Stimulated activated CD4-positive, alpha-beta T cell treated with anti-CD3 and anti-CD28 coated beads, Interleukin-1b, Interleukin-23, amount 100 ng/mL, for 4 hours (primary cell): Measurements from ENCODE around the gene CIART.
A peak's percentile ranks its signal among the peaks of the same experiment; 100 is the strongest.
"Not testable (repeated sequence)": the region's sequence is repeated elsewhere in the genome, so short reads cannot be mapped to it uniquely, and the experiment has no call there.

ENCODE experiments used
- DNase-seq, 2 donors: peaks; one replicate each; pipeline ENCODE4 v3.0.0-alpha.2; 2020; ENCODE audit warnings: low read depth in 2 of 2

CIART gene

GRCh38 chr1:150281758-150282557, at the start of gene CIART:
CIART (plus strand) TSS chr1:150282554; CDS start chr1:150283268, 714 bp downstream.
- peak; percentile 60 to 75 for DNase-seq

GRCh38 chr1:150232921-150233320, 49.4 kb upstream of the CIART start:
- DNase-seq = not testable (repeated sequence)

- DNase-seq = peak; percentile 58 to 60
These were observed 48.7 kb upstream of the CIART start for GRCh38 chr1:150233359-150234308.

- DNase-seq = peak in 1 of 2 donors; percentile 11
These were observed 48.1 kb upstream of the CIART start for GRCh38 chr1:150234309-150234565.

- DNase-seq = peak; percentile 76 to 81
These were observed 47.6 kb upstream of the CIART start for GRCh38 chr1:150234566-150235293.

- DNase-seq = peak in 1 of 2 donors; percentile 29
These were observed 47.0 kb upstream of the CIART start for GRCh38 chr1:150235294-150235851.

DNA sequence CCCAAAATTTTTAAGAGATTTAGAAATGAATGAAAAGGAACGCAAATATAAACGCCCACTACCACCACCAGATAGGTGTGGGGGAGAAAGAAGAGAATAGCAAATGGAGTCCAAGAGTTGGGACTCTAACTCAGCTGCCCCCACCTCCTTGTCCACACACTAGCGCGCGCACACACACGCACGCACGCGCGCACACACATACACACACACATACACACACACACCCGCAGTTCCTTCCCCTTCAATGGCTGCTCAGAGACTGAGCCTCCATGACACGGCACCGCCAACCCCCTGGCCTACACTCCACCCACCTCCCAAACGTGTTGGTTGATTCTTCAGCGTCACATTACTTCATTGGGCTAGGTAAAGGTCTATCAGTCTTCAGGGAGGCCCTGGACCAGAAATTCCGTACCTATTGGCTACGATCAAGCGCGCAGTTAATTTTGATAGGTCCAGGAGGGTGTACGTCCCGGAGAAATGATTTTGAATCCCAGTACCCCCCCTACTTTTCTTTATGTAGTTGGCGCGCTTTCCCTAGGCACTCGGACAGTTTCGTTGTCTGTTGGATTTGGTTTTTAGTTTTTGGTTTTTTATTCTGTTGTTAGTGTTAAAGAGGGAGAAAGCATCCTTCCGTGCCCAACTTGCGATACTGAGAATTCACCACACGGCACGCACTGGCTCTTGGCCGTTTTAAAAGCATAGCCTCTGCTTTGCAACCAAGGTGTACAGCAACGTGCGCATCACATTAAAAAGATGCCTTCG, 46.3 kb upstream of the CIART start, which contains the start of gene ANP32E:
Gene ANP32E, minus strand, starts transcription at position 261 of the 762 bp plus-strand sequence. CDS start 326 bp downstream, outside the sequence.
- peak; percentile 79 to 85 for DNase-seq

GRCh38 chr1:150236614-150237100, 45.7 kb upstream of the CIART start:
- DNase-seq = no peak

DNA sequence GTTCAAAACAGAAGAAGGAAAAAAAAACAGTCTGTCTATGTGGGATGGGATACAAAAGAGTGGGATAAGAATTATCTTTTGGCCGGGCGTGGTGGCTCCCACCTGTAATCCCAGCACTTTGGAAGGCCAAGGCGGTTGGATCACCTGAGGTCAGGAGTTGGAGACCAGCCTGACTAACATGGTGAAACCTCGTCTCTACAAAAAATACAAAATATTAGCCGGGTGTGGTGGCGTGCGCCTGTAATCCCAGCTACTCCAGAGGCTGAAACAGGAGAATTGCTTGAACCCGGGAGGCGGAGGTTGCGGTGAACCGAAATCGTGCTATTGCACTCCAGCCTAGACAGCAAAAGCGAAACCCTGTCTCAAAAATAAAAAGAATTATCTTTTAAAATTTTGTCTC, 45.2 kb upstream of the CIART start:
- not testable (repeated sequence) for DNase-seq

DNA sequence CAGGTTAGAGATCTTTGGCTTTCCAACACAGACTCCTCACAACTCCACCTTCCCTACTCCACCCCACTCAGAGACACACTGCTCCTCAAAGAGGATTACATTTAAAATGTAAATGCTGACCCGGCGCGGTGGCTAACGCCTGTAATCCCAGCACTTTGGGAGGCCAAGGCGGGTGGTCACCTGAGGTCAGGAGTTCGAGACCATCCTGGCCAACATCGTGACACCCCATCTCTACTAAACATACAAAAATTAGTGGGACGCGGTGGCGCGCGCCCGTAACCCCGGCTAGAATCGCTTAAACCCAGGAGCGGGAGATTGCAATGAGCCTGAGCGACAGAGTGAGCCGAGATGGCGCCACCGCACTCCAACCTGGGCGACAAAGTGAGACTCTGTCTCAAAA, 44.6 kb upstream of the CIART start:
- no peak for DNase-seq

DNA sequence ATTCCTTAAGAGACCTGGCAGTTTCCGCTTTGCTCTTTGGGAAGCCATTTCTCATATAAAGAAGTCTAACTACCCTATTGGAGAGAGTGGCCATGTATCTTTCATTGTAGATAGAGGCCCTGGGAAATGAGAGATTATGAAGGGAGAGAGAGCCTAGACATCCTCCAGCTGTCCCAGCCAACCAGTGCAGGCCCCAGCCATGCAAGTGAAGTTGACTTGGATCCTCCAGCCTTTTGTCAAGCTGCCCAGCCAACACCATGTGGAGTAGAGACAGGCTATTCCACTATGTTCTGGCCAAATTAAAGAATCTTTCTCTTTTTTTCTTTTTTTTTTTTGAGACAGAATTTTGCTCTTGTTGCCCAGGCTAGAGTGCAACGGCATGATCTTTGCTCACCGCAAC, 39.4 kb upstream of the CIART start:
- no peak for DNase-seq

- DNase-seq = no peak
These were observed 32.4 kb upstream of the CIART start for GRCh38 chr1:150249936-150250335.

GRCh38 chr1:150256198-150256553, 26.2 kb upstream of the CIART start:
- DNase-seq = no peak

- DNase-seq = no peak
These were observed 25.6 kb upstream of the CIART start for GRCh38 chr1:150256554-150257341.

DNA sequence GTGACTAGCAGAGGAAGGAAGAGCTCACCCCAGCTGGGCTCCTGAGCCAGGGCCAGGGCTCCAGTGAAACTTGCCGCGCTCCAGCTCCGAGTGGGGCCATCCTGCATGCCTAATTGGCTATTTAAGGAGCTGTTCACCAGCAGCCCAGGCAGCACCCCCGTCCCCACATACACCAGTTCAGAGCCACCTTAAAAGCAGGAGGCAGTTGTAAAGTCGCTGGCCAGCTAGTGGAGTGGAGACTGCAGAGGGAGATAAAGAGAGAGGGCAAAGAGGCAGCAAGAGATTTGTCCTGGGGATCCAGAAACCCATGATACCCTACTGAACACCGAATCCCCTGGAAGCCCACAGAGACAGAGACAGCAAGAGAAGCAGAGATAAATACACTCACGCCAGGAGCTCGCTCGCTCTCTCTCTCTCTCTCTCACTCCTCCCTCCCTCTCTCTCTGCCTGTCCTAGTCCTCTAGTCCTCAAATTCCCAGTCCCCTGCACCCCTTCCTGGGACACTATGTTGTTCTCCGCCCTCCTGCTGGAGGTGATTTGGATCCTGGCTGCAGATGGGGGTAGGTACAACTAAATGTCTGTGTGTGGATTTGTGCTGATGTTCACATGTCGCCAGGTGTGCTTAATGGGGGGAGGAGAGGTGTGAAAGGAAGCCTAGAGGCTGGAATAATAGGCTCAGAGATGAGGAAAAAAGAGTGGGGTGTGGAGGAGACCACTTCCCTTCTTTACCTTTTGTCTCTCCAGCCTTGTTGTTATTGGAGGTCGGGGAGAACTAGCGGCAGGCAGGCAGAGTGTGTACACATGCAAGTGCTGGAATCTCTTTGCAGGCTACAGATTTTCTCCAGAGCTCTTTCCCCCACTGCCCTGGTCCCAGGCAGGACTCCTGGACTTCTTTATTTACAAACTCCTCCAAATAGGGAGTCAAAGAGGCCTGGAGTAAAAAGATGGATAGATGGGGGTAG, 24.4 kb upstream of the CIART start, which contains the start of gene CA14:
Gene CA14, plus strand, starts transcription at position 151 of the 962 bp plus-strand sequence. Its CDS starts 355 bp downstream, at position 506.
- no peak for DNase-seq

DNA sequence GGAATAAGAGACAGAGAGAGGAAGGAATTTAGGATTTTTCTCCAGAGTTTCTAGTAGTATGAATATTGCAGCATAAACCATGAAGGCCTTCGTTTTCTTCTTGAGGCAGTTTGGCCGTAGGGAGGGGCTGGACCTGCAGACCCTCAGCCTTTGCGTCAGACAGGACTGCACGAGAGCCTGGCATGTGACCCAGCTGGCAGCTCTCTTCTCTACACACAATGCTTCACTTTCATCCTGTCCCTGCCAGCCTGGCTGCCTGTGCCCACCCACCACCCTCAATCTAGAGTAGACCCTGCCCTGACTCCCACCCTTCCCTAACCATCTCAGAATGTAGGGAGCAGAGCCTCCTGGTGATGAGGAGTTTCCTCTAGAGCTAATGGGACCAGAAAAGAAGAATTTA, 23.1 kb upstream of the CIART start:
- no peak for DNase-seq

DNA sequence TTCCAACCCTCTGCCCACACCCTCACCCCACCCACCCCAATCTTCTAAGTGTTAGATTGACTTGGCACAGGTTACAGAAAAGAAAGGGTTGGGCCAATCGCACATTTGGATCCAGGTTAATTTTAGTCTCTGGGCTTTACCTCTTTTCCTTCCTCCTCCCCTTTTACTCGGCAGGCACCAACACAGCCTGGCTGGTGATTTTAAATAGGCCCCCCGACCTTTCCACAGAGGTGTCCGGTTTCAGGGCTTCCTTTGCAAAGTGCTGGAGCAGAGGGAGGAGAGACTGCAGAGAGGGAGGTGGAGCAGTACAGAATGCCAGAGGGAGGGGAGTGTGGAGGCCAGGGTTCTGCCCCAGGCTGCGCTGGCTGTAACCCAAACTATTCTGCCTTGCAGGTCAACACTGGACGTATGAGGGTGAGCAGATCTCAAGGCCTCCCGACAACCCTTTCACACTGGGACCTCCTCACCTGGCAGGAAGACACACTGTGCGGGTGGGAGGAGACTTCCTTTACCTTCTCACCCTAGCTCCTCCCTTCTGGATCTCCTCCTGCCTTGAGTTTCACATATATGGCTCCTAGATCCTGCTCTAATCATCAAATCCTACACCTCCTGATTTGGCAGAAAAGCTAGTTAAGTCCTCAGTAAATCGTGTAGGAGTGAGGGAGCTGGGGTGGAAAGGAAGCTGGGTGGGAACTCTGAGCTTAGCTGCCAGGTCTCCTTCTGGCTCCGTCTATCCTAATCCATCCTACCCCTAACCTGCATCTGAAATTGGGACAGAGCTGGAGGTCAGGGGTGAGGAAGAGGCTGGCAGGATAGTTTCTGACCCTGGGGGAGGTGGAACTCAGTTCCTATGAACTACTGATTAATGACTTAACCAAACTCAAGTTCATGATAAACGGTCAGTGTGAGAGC, 22.3 kb upstream of the CIART start:
- no peak for DNase-seq

- no peak for DNase-seq
These were observed 21.0 kb upstream of the CIART start for GRCh38 chr1:150261367-150261766.
